GM12891 (cell line): ENCODE measurements around the gene NT5C3B.

Source experiments
- DNase-seq: peaks from one replicate; pipeline ENCODE4 v3.0.0; 2011; ENCODE audit warnings: low spot score; ENCODE audit not compliant: insufficient read length
- FAIRE-seq: peaks from 2 replicates; lab custom pipeline; 2011; peaks lifted over from hg19 to GRCh38; lab: Jason Lieb, UNC
- PAX5 ChIP-seq: IDR thresholded peaks from 2 replicates; pipeline ENCODE4 v1.6.1; 2011; ENCODE audit warnings: low read length, moderate library complexity, mild to moderate bottlenecking; ENCODE audit not compliant: insufficient read depth, severe bottlenecking
- POLR2A ChIP-seq: IDR thresholded peaks from 2 replicates; pipeline ENCODE4 v1.6.1; 2011; ENCODE audit warnings: low read depth, low read length, control low read depth
- POLR2AphosphoS5 ChIP-seq: IDR thresholded peaks from 2 replicates; pipeline ENCODE4 v1.6.1; 2011; ENCODE audit warnings: low read depth, low read length, control low read depth
- POU2F2 ChIP-seq: IDR thresholded peaks from 2 replicates; pipeline ENCODE4 v1.6.1; 2011; ENCODE audit warnings: low read depth, mild to moderate bottlenecking, control low read depth, low read length, moderate library complexity
- SPI1 ChIP-seq: IDR thresholded peaks from 2 replicates; pipeline ENCODE4 v1.6.1; 2011; ENCODE audit warnings: low read depth, low read length, control low read depth
- TAF1 ChIP-seq: IDR thresholded peaks from 2 replicates; pipeline ENCODE4 v1.6.1; 2011; ENCODE audit warnings: low read depth, low read length, control low read depth

The NT5C3B gene

GRCh38 chr17:41797377-41797776 lies 38.7 kb downstream of the NT5C3B start:
- no peak for FAIRE-seq
- DNase-seq: no peak
- TF ChIP-seq TAF1 (no peak), SPI1 (no peak), POU2F2 (no peak), POLR2A (no peak)

GRCh38 chr17:41796121-41796895 lies 39.7 kb downstream of the NT5C3B start:
- TF ChIP-seq TAF1: no peak
- TF ChIP-seq POLR2A: no peak
- TF ChIP-seq POLR2AphosphoS5: no peak
- TF ChIP-seq SPI1: no peak
- DNase-seq (no peak), FAIRE-seq (no peak)

- FAIRE-seq: no peak
- DNase-seq: no peak
- no peak for TF ChIP-seq POLR2AphosphoS5
- no peak for TF ChIP-seq TAF1
- TF ChIP-seq SPI1: no peak
- no peak for TF ChIP-seq POLR2A
These were observed 41.5 kb downstream of the NT5C3B start for GRCh38 chr17:41794540-41794975.

GRCh38 chr17:41793784-41794539 lies 42.1 kb downstream of the NT5C3B start:
- no peak for DNase-seq
- TF ChIP-seq SPI1 (no peak), POLR2AphosphoS5 (no peak), POU2F2 (no peak), TAF1 (no peak), PAX5 (no peak), POLR2A (no peak)
- FAIRE-seq: no peak

- DNase-seq: no peak
- TF ChIP-seq TAF1 (no peak), SPI1 (no peak), PAX5 (no peak), POLR2AphosphoS5 (no peak), POU2F2 (no peak), POLR2A (no peak)
- FAIRE-seq: no peak
These were observed 42.9 kb downstream of the NT5C3B start for GRCh38 chr17:41792845-41793783.

- DNase-seq (no peak), FAIRE-seq (no peak)
- no peak for TF ChIP-seq POU2F2
- no peak for TF ChIP-seq TAF1
- no peak for TF ChIP-seq POLR2AphosphoS5
- TF ChIP-seq POLR2A: no peak
These were observed 49.0 kb downstream of the NT5C3B start for GRCh38 chr17:41787021-41787418.

- TF ChIP-seq SPI1 (no peak), POU2F2 (no peak), PAX5 (no peak), POLR2AphosphoS5 (no peak), TAF1 (no peak), POLR2A (no peak)
- FAIRE-seq (peak; percentile 91), DNase-seq (peak; percentile 98)
These were observed 49.6 kb downstream of the NT5C3B start, which contains the start of gene JUP for GRCh38 chr17:41786227-41787020. Gene JUP, minus strand, starts transcription at chr17:41786711. Its CDS starts 14,857 bp downstream, at chr17:41771854.

GRCh38 chr17:41785859-41786226 lies 50.2 kb downstream of the NT5C3B start:
- FAIRE-seq: no peak
- no peak for DNase-seq

GRCh38 chr17:41785091-41785858 lies 50.8 kb downstream of the NT5C3B start:
- TF ChIP-seq SPI1 (no peak), POU2F2 (no peak), POLR2A (no peak), POLR2AphosphoS5 (no peak), PAX5 (no peak), TAF1 (no peak)
- FAIRE-seq: no peak
- no peak for DNase-seq

More at GRCh38 chr17:41785859-41786226, 50.2 kb downstream of the NT5C3B start:
- TF ChIP-seq TAF1 (no peak), POU2F2 (no peak), POLR2A (no peak), POLR2AphosphoS5 (no peak), PAX5 (no peak), SPI1 (no peak)
